A549 (cell line): Measurements from ENCODE around the gene LASP1.

Experiments
- BHLHE40 ChIP-seq: IDR thresholded peaks from 2 replicates; pipeline ENCODE4 v1.6.1; 2012; ENCODE audit warnings: low read depth, low read length, inconsistent platforms
- CEBPB ChIP-seq, 2 experiments: fragments of >200 bp in 1 of 2; sonication (Bioruptor Twin) in 1 of 2; formaldehyde crosslinking in 1 of 2; IDR thresholded peaks; 2 replicates each; pipeline ENCODE4 v1.6.1; 2012 to 2016
- CHD4 ChIP-seq: fragments of 200-600 bp; sonication (generic); IDR thresholded peaks from 2 replicates; pipeline ENCODE4 v1.6.1; 2016; ENCODE audit warnings: antibody characterized with exemption, mild to moderate bottlenecking, borderline replicate concordance
- CTCF ChIP-seq: fragments of >200 bp; sonication (Bioruptor Twin); formaldehyde crosslinking; IDR thresholded peaks from 3 replicates; pipeline ENCODE4 v1.5.1; 2016
- EP300 ChIP-seq, 2 experiments: fragments of >200 bp; sonication (Bioruptor Twin); formaldehyde crosslinking; IDR thresholded peaks; 2 replicates in 1 of 2; 3 replicates in 1 of 2; pipeline ENCODE4 v1.6.1; 2016 to 2017
- ESRRA ChIP-seq: fragments of 150-350 bp; IDR thresholded peaks from 2 replicates; pipeline ENCODE4 v1.6.1; 2014; ENCODE audit warnings: mild to moderate bottlenecking, low read length, borderline replicate concordance
- KDM1A ChIP-seq: fragments of 200-600 bp; sonication (generic); IDR thresholded peaks from 2 replicates; pipeline ENCODE4 v1.6.1; 2016; ENCODE audit warnings: low read depth, mild to moderate bottlenecking
- KDM5A ChIP-seq: fragments of 200-600 bp; sonication (generic); IDR thresholded peaks from 2 replicates; pipeline ENCODE4 v1.6.1; 2016; ENCODE audit warnings: antibody characterized with exemption, mild to moderate bottlenecking
- MYC ChIP-seq: IDR thresholded peaks from 2 replicates; pipeline ENCODE4 v1.6.1; 2012; ENCODE audit warnings: mild to moderate bottlenecking, inconsistent platforms, low read length, improper control_type of control experiment, borderline replicate concordance
- RCOR1 ChIP-seq: fragments of 150-350 bp; IDR thresholded peaks from 2 replicates; pipeline ENCODE4 v1.6.1; 2014; ENCODE audit warnings: antibody characterized with exemption, low read length, low read depth
- REST ChIP-seq: fragments of 200-600 bp; sonication (generic); IDR thresholded peaks from 2 replicates; pipeline ENCODE4 v1.6.1; 2016; ENCODE audit warnings: antibody characterized with exemption, mild to moderate bottlenecking, moderate library complexity
- SMC3 ChIP-seq: fragments of >200 bp; sonication (Bioruptor Twin); formaldehyde crosslinking; IDR thresholded peaks from 3 replicates; pipeline ENCODE4 v1.6.1; 2018; ENCODE audit warnings: inconsistent platforms
- SREBF2 ChIP-seq: fragments of 450-650 bp; IDR thresholded peaks from 2 replicates; pipeline ENCODE4 v1.6.1; 2014; ENCODE audit warnings: mild to moderate bottlenecking, moderate library complexity

- TF ChIP-seq MYC (no peak), CTCF (no peak), ESRRA (no peak), KDM5A (no peak), RCOR1 (no peak), CEBPB (IDR thresholded peaks at IDR 0.05) (no peak), SREBF2 (no peak), SMC3 (no peak), REST (no peak), CHD4 (no peak), EP300 (IDR thresholded peaks at IDR 0.05) (no peak), BHLHE40 (no peak), KDM1A (no peak)
Measured at GRCh38 chr17:38943607-38944006, 73.7 kb downstream of the LASP1 start.
